Femur (tissue), 1 donor: ENCODE measurements around the gene TSHZ2.
A peak's percentile ranks its signal among the peaks of the same experiment; 100 is the strongest.

Experiments used
- DNase-seq: peaks from one replicate; pipeline ENCODE4 v3.0.0-alpha.2; 2017

Gene TSHZ2

DNA sequence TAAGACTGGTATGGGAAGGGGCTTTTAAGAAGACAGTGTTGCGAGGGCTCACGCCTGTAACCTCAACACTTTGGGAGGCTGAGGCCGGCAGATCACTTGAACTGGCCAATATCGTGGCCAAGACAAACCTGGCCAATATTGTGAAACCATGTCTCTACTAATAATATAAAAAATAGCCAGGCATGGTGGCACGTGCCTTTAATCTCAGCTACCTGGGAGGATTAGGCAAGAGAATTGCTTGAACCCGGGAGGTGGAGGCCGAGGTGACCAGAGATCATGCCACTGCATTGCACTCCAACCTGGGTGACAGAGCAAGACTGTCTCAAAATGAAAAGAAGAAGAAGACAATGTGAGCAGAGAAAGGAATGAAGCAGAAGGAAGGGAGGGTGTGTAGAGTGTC lies 242.2 kb downstream of the TSHZ2 start:
- DNase-seq = no peak

DNA sequence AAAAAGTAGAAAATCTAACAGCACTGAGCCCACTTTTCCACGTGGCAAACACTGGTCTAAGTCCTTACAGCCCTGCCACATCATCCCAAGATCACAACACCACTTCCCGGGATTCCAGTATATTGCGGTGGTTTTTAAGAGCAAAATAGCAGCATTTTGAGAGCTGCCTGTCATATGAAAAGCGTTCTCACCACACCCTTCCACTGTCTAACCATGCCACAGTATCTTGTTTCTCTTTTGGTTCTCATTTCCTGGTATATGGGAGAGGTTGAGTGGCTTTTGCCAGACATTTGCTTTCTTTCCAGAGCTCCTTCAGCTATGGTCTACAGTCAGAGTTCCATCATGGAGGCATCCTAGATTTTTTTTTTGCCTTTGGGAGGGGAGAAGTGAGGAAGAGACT lies 243.0 kb downstream of the TSHZ2 start:
- no peak for DNase-seq

DNA sequence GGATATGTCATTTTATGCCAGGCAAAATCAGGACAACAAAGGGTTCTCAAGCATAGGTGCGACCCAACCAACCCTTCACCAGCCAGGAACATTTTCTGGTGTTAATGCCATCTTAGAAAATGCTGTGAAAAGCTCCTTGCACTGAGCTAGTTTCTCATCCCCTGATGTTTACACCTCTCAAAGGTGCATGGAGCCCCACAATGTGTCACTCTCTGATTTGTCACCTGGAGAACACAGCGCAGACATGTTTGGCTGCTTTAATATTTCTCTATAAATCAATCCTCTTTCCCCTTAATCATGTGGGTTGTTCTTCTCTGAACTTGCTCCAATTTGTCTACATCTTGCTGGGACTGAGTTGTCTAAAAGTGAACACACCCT lies 244.3 kb downstream of the TSHZ2 start:
- DNase-seq = no peak

DNA sequence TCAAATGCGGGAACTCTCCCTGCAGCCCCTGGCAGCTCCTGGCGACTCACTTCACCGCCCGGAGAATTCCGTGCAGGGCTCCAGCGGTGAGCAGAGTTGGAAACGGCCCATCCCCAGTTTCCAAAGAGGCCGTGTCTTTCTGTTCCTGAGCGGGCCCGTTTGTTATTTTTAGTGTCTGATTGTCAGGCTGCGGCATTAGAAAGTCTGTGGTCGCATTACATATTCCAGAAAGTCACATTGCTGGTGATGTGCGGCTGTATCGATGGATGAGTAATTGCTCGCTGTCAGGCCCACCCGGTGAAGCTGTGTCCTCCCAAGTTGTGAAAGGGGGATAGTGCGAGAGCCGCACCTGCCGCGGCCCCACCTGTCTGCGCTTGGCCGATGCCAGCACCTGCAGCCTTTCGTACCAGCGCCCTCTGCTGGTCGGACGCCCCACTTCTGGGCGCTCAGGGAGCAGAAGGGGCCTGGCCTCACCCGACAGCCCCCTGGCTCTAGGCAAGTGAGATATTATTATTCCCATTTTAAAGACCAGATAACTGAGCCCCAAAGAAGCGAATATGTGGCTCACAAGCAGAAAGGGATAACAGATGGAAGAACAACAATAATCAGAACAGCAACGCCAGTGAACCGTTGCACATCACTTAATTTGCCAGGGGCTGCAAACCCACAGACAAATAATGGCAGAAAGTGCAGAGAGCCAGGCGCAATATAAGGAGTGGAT lies 244.9 kb downstream of the TSHZ2 start:
- peak; percentile 76 for DNase-seq

DNA sequence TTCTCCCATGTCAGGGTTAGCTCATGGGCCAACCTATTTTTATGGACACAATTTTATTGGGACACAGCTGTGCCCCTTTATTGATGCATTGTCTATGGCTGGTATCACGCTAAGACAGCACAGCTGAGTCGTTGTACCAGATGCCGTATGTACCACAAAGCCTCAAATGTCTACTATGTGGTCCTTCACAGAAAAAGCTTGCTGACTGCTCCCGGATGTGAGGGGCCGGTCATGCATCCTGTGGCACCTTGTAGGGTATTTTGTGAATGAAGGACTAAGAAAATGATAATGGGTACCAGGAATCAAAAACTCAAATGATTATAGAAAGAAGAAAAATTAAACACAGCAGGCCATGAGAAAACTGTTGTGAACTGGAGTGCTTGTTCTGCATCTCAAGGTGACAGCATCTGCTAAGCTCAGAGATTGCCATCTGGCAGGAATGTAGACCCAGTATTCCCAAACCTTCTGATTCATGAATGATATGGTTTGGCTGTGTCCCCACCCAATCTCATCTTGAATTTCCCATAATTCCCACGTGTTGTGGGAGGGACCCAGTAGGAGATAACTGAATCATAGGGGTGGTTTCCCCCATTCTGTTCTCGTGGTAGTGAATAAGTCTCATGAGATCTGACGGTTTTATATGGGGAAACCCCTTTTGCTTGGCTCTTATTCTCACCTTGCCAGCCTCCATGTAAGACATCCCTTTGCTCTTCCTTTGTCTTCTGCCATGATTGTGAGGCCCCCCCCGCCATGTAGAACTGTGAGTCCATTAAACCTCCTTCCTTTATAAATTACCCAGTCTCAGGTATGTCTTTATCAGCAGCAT lies 248.5 kb downstream of the TSHZ2 start:
- no peak for DNase-seq

DNA sequence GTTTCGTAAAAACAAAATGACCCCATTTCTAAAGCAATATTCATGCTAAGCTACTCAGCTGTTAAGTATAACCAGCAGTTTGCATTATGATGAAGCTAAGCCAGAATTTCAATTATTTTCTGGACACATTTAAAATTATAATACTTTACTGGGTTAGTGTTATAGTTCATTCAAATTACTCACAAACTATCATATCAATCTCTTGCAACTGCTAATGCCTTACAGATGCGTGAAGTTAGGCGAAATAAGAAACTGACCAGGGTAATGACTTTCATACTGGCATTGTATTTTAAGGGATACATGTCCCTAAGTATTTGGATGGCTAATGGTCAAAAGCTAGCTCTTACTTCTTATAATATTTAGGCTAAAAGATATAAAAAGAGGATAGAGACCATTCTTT lies 249.6 kb downstream of the TSHZ2 start:
- no peak for DNase-seq

DNA sequence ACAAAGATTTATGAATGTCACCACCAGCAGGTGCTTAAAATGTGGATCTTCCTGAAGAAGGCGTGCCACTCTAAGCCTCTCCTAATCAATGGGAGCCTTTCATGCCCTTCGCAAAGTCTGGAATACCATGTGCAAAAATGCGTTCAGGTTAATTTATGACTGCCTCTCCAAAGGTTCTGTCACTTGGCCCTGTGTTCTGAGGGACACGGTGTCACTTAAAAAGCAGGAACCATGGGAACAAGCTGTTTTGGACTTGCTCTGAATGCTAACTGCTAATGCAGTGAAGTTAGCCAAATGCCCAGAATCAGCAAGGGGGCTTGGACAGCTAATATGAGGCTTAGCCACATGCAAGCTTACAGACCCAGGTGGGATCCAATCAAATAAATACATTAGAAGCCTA lies 250.3 kb downstream of the TSHZ2 start:
- no peak for DNase-seq

DNA sequence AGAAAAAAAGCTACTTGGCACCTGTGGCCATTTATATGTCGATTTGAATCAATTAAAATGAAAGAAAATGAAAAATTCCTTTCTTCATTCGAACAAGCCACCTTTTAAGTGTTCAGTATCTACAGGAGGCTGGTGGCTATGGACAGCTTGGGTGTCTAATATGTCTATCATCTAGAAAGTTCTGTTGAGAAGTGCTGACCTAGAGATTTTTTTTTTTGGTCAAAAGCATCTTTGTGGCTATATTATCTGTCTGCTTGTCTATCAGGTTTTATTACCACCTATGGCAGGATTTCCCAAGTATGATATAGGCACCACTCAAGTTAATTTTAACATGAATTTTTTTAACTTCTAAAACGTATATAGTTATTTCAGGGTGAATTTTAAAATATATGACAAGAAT lies 250.8 kb downstream of the TSHZ2 start:
- DNase-seq = no peak

DNA sequence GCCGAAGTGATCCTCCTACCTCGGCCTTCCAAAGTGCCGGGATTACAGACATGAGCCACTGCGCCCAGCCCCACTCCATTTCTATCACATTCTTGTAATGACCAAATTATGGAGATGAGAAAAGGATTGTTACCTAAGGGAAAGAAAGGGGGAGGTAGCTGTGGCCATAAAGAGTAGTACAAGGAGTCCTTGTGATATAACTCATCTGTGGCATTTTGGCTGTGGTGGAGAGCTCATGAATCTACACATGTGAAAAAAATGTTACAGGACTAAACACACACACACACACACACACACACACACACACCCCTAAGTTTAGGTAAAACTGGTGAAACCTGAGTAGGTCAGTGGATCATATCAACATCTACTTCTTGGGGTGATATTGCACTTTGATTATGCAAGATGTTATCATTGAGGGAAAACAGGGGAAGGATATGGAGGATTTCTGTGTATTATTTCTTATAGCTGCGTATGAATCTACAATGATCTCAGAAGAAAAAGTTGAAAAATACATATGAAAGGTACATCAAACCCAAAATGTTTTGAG lies 251.5 kb downstream of the TSHZ2 start:
- no peak for DNase-seq

DNA sequence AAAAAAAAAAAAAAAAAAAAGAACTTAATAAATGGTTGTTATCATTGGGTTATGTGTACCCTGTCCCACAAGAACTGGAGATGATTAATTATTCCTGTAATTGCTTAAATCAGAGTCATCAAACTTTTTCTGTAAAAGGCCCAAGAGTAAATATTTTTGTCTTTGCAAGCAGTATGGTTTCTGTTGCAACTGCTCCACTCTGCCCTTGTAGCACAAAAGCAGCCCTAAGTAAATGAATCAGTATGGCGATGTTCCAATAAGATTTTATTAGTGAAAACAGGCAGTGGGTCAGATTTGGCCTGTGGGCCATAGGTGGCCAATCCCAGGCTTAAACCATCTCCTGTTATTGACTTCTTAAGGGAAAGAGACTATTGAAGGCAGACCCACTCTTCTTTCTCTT lies 252.7 kb downstream of the TSHZ2 start:
- no peak for DNase-seq

DNA sequence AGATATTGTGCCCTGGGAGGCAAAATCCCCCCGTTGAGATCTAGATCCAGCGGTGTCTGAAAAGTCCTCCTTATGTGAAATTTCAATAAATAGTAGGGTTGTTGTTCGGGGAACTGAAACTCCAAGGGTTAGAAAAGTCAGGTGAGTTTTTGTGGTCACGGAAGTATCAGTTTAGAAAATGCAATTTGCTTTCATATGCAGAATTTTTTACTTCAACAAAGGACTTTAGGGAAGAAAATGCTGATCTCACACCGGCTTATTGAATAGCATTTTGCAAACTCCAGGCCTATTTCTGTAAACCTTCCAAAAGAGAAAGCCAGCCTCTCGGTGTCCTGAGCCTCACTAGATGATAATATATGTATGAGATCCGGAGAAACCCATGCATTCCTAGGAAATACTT lies 254.7 kb downstream of the TSHZ2 start:
- DNase-seq = no peak

DNA sequence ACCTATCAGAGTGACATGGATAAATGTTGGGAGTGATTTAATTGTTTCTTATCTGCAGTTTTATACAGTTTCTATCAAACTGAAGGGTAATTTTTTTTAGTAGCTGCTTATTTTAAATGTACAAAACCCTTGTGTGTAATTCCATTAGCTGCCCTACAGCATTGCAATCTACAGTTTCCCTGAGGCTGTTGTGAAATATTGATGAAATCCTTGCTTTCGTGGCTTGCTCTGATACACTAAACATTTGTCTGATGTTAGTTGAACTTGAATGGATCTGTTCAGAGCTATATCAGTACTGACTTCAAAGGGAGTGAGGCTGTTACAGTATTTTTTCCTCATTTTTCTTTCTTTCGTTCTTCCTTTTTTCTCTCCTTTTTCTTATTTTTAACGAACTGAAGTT lies 255.4 kb downstream of the TSHZ2 start:
- DNase-seq = no peak

DNA sequence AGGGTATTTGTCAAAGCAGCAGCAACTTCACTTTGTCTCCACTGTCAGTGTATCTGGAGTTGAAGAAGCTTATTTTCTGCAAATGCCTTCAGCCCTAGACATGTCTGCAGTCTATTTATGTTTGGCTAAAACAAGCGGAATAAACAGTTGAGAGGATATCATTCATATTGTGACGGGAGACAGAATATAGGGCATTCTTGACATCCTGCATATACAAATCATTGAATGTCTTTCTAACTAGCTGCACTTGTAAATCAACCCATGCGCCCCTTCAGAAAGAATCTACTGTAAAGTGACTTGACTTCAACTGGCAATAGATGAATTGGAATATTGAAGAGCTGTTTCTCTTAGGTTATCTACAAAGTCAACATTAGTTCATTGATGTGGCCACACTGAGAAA lies 258.9 kb downstream of the TSHZ2 start:
- no peak for DNase-seq

DNA sequence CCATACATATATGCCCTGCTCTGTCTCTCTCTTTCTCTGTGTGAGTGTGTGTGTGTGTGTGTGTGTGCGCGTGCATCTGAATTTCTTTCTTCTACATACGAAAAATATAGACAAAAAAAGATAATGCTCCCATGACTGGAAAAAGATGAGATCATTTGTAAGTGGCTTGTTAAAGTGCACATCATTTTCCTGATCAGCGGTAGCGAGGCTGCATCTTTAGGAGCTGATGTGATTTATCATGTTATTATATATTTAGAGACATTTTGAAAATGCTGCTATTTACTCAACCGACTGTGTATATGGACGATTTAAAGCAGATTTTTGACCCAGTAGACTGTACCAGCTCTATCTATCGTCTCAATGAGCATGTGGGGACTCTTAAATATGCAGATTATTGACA lies 265.3 kb downstream of the TSHZ2 start:
- no peak for DNase-seq

DNA sequence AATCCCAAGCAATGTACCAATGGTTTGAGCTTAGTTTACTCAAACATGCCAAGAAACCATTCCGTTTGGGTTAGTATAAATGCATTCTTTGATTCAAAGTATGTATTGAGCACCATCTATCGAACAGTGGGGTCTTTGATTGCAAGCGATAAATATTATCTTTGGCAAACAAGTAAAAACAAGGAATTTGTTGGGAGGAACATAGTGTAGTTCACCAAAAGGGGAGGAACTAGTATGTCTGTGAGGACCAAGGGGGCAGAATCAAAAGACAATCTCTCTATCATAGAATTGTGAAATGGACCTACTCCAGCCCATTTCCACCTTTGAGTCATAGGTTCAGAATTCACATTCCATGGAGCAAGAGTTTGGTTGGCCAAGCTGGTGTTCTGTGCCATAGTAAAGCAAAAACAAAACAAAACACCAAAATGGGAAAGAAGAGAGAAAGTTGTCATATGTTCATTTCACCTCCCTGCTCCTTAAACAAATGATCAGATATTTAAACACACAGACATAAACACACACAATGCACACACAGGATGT lies 266.0 kb downstream of the TSHZ2 start:
- no peak for DNase-seq

DNA sequence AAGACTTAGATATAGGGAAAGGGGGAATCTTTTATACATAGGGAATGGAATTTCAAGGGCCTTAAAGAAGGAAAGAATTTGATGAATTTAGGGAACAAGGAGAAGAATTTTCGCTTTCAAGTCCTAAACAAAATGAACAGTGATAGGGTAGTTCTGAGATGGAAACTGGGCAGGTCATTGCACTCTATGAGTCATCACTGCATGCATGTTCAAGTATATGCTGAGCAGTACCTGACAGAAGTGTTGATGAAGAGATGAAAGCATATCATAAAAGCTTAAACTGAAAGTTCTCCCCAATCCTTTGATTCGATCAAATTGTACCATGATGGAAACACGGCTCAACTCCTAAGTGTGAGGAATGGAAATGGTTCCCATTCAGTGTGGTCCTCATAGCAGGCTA lies 271.0 kb downstream of the TSHZ2 start:
- DNase-seq = no peak

DNA sequence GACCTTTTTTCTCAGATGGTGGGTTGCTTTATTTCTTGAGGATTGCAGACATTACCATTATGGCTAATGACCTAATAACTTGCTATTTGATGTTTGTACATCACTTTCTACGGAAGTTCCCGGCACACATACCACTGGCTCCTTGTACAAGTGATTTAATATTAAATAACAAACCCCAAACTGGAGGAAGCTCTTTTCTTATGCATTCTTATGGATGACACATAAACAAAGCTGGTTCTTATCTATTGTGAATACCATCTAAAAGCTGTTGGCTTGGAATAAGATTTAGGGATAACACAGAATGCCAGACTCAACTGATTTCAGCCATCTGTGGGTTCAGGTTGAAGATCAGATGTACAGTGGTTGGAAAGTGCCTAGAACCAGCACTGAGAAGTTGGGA lies 272.6 kb downstream of the TSHZ2 start:
- DNase-seq = no peak

DNA sequence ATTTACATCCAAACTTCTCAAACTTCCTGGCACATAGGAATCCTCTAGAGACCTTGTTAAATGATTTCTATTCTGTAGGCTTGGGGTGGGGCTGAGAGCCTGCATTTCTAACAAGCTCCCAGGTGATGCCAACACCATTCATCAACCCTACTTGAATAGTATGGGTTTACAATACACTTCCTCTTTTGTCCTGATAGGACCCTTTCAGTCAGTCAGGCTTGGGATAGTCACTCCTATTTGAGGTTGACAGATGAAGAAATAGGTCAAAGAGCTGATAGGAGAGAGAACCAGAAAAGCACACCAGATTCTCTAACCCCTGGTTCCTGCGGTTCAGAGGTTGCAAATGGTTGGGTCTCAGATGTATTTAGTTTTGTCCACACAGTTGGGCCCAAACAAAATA lies 273.4 kb downstream of the TSHZ2 start:
- DNase-seq = no peak

DNA sequence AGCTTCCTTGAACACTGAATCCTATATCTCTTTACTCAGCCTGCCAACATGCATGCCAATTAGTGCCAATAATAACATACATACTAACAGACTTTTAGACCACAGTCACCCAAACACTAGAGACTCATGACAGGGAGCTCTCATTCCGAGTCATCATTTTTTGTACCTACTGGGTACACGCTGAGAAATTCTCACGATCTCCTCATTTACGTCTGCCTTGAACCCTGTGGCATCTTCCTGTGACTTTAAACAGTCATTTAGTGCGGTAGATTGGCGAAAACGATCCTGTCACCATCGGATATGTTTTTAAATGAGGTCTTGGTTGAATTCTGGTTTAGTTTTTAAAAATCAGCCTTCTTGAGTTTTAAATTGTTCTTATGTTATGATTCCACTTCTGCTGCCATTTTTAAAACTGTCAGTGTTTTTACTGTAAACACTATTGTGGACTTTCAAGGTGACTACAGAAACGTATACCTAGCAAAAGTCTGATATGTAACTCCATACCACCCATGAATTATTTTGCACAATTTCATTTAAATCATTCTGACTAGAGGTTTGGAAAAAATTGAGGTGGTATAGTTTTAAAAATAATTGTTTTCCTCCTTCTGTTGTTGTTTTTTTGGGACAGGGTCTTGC lies 275.4 kb downstream of the TSHZ2 start:
- DNase-seq = no peak

DNA sequence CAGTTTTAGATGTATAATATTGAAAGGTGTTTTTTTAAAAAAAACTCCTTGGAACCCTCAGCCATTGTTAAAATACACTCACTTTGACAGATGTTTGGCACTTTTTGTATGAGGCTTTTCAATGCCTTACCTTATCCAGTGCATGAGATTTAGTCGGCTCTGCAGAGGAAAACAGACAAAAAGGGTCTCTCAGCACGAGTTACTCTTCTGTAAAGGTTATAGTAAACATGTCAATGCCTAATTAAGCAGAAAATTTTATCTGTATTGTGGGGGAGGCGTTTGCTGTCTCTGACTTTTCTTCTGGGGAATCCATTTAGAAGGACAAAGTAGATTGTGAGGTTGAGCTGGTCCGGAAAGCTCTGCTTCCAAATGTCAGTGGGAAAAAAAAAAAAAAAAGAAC lies 278.3 kb downstream of the TSHZ2 start:
- no peak for DNase-seq

DNA sequence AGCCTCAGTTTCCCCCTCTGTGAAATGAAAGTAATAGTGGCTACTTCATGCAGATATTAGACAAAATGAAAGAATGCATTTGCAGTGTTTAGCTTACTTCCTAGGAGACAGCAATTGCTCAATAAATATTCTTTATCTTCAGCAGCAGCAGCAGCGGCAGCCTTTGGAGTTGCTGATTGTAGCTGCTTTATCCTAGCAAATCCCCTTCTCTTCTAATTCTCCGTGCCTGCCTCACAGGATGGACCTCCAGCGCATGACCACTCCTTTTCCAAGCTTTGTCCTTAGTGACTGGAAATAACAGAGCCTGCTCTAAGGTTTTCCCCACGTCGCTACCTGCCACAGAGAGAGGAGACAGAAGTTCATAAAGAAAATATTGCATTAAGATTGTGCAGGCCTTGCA lies 279.8 kb downstream of the TSHZ2 start:
- no peak for DNase-seq

DNA sequence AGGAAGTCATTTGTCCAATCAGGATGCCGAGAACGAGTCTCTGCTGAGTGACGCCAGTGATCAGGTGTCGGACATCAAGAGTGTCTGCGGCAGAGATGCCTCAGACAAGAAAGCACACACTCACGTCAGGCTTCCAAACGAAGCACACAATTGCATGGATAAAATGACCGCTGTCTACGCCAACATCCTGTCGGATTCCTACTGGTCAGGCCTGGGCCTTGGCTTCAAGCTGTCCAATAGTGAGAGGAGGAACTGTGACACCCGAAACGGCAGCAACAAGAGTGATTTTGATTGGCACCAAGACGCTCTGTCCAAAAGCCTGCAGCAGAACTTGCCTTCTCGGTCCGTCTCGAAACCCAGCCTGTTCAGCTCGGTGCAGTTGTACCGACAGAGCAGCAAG lies 281.5 kb downstream of the TSHZ2 start:
- no peak for DNase-seq

DNA sequence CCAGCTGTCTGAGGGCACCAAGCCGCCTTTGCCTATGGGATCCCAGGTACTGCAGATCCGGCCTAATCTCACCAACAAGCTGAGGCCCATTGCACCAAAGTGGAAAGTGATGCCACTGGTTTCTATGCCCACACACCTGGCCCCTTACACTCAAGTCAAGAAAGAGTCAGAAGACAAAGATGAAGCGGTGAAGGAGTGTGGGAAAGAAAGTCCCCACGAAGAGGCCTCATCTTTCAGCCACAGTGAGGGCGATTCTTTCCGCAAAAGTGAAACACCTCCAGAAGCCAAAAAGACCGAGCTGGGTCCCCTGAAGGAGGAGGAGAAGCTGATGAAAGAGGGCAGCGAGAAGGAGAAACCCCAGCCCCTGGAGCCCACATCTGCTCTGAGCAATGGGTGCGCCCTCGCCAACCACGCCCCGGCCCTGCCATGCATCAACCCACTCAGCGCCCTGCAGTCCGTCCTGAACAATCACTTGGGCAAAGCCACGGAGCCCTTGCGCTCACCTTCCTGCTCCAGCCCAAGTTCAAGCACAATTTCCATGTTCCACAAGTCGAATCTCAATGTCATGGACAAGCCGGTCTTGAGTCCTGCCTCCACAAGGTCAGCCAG lies 283.0 kb downstream of the TSHZ2 start:
- no peak for DNase-seq
